ENCODE results near the gene NXPH2.

- no peak for TF ChIP-seq CTCF (IDR thresholded peaks at IDR 0.05; ENCODE audit: low read depth, low read length)
- no peak for TF ChIP-seq EZH2phosphoT487 (IDR thresholded peaks at IDR 0.05; ENCODE audit: low read depth)
Measured at GRCh38 chr2:138757384-138757783, 22.8 kb downstream of the NXPH2 start.

Data from OCI-LY3 (cell line).